NCI-H2081 treated with DMSO at 0.1 percent for 48 hours (cell line): Measurements from ENCODE around the gene TEX51.

Source experiments
- DNase-seq: peaks from one replicate; lab custom pipeline; 2025; lab: John Stamatoyannopoulos, UW

Gene TEX51

DNA sequence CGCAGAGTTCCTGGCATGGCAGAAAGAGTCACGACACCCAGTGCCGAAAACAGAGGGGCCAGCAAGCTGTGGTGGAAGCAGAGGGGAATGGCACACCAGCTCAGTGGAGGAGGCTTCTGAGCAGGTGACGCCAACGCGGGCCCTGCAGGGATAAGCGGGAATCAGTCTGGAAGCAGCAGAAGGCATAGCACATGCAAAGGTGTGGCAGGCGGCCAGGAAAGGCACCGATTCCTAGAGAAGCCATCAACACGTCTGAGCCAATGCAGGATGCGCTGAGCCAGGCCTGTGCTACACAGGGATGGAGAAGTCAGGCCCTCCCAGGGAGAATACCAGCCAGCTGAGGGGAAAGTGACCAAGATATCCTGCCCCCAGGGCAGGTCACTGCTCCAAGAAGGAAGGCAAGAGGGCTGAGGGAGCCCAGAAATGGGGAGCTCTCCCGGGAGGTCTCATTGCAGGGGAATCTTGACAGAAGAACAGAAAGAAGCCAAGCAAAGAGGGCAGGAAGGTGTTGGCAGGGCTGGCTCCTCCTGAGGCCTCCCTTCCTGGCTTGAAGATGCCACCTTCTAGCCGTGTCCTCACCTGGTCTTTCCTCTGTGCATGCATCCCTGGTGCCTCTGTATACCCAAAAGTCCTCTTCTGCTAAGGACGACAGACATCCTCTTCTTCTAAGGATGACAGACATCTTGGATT lies 16.3 kb downstream of the TEX51 start:
- no peak for DNase-seq

DNA sequence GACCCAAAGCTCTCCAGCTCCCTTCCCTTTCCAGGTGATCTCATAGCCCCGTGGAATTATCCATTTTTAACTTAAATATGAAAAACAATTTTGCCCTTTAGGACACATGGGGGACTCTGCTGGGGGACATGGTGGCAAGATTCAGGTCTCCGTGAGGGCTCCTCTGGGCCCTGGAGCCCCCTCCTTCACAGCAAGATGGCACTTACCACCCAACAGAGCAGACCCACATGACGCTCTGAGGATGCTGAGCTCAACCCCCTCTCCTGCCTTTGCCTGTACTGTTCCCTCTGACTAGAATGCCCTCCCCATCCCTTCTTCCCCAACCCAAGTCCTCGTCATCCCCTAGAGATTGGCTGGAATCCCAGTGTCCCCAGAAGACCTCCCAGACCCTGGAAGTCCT lies 17.2 kb downstream of the TEX51 start:
- DNase-seq: no peak

DNA sequence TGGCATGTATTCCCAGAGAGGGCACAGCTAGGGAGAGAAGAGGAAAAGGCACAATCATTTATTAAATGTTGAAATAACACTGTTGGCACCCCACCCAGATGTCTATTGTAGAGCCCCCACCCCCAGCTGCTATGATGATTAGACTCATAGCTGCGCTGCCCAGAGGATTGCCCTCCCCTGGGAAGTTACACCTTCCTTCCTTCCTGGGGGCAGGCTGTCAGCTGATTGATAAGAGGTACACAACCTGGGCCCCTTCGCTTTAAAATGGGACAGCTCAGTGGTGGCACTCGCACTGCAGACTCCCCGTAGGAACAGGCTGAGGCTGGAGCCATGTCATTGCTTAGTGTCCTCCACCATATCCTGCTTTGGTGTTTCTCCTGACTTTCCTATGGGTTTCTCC lies 18.1 kb downstream of the TEX51 start:
- no peak for DNase-seq

DNA sequence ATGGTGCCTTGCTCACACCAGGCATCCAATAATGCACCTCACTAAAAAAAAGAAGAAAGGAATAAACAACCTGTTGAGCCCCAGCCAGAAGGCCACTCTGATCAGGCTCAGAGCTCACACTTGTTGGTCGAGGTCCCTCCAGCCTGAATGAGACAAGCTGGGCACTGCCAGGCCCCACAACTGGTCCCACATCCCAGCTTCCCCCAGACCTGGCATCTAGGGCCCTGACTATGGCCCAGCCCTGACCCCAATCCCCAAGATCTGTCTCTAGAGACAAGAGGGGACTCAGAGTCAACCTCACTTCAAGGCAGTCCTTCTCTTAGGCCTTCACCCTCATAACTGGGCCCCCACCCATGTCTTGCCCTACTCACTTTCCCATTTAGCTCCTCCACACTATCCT lies 22.4 kb downstream of the TEX51 start:
- DNase-seq: no peak

- DNase-seq: no peak
Measured at GRCh38 chr2:126930970-126931590, 32.4 kb downstream of the TEX51 start.

DNA sequence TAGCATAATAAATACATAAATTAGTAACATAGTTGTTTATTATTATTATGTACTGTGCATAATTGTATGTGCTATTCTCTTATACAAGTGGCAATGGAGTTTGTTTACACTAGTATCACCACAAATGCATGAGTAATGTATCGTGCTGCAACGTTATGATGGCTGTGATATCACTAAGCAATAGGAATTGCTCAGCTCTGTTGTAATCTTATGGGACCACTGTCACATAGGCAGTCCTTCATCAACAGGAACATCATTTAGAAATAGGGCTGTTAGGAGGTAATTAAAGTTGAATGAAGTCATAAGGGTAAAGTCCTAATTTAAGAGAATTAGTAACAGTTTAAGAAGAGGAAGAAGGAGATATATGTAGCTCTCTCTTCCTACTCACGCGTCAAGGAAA lies 33.8 kb downstream of the TEX51 start:
- DNase-seq: no peak

GRCh38 chr2:126932966-126933710 lies 34.4 kb downstream of the TEX51 start:
- no peak for DNase-seq

DNA sequence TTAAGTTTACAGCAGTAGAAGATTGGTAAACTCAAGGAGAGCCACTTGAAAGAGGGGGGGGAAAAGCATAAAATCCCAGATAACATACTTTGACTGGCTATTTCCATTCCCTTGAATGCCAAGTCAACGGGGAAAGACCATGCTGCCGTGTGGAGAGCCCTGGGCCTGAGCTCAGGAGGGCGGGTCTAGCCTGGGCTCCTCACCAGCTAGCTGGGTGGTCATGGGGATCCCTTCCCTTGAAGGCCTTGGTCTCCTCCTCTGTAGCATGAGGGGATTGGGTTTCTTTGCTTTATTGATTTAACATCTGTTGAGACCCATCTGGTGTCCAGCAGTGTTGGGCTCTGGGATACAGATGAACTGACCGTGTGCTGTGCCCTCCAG lies 35.0 kb downstream of the TEX51 start:
- DNase-seq: no peak

- no peak for DNase-seq
Measured at GRCh38 chr2:126934809-126935208, 36.1 kb downstream of the TEX51 start.

GRCh38 chr2:126935774-126936173 lies 37.1 kb downstream of the TEX51 start:
- no peak for DNase-seq

- DNase-seq: no peak
Measured at GRCh38 chr2:126936219-126936723, 37.6 kb downstream of the TEX51 start.

GRCh38 chr2:126940331-126940730 lies 41.6 kb downstream of the TEX51 start:
- DNase-seq: no peak

DNA sequence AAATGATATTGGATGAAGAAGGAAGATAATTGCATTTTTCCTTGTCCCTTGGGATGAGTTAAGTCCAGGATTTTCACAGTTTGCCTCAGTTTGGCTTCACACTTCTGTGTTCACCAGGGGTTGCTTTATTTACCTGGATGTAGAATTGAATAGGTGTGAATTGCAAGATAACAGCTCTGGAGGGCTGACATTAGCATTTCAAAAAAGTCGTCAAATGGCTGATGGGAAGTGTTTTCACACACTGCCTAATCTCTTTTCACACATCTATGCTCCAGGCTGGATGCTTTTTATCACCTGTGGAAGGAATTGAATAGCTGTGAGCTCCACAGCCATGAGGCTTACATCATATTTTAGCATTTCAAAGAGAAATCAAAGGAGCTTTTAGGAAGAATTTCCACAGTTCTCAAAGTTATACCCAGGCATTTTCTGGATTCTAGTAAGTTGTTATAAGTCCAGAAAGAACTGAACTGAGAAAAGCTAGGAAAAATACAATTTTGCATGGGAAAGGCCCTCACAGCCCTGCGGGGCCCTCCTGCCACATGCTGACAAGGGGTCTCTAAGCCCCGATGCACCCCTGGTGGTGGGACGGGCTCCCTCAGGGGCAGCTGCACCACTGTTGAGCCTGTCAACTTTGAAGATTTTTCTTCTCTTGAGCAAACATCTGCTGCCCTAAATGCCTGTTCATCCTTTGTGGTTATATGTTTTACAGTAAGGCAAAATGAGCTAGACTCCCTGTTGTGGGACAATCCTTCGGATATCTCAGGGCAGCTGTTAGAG lies 43.9 kb downstream of the TEX51 start:
- DNase-seq: no peak

- DNase-seq: no peak
Measured at GRCh38 chr2:126943612-126944348, 45.1 kb downstream of the TEX51 start.

- DNase-seq: no peak
Measured at GRCh38 chr2:126945118-126945517, 46.4 kb downstream of the TEX51 start.

GRCh38 chr2:126946318-126947102 lies 47.8 kb downstream of the TEX51 start:
- no peak for DNase-seq

GRCh38 chr2:126947103-126947429 lies 48.4 kb downstream of the TEX51 start:
- DNase-seq: no peak

DNA sequence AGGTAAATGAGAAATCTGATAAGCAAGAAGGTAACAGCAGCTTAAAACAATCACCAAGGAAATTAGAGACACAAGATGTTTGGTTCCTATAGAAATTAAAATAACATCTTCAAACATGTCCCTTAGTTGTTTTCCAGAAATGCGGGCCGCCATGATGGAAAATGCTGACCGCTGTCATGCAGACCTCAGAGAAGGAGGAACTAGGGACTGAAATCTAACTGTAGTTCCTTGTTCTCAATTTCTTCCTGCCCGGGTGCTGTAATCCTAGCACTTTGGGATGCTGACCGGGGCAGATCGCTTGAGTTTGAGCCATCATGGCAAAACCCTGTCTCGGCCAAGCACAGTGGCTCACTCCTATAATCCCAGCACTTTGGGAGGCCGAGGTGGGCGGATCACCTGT lies 51.1 kb downstream of the TEX51 start:
- DNase-seq: no peak

DNA sequence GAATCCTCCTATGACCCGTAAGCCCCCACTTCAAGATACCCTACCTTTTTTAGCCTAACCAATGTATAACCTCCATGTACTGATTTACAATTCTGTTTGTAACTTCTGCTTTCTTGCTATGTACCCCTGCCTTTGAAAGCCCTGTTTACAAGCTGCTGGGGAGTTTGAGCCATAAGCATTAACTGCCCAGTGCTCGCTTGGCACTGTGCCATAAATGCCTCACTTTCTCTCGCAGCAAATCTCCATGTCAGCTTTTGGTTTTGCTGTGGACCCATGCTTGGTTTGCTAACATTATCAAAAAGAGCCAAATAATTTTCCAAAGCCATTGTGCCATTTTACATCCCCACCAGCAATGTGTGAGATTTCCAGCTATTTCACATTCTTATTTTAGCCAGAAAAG lies 51.8 kb downstream of the TEX51 start:
- no peak for DNase-seq
